Neural cell (in vitro differentiated cells): ENCODE data around the gene SLCO2A1.

ENCODE experiments used
- EP300 ChIP-seq: fragments of 450-650 bp; conservative IDR thresholded peaks from 2 replicates; pipeline ENCODE4 v1.6.1; 2014; ENCODE audit warnings: antibody characterized with exemption, mild to moderate bottlenecking, moderate library complexity; ENCODE audit not compliant: poor library complexity, severe bottlenecking
- RAD21 ChIP-seq: fragments of 450-650 bp; conservative IDR thresholded peaks from 2 replicates; pipeline ENCODE4 v1.6.1; 2014; ENCODE audit warnings: antibody characterized with exemption, mild to moderate bottlenecking, moderate library complexity
- TF ChIP-seq, protein P1 (sequence below): fragments of 450-650 bp; IDR thresholded peaks from 2 replicates; pipeline ENCODE4 v1.5.1; 2014; ENCODE audit warnings: antibody characterized with exemption, mild to moderate bottlenecking, moderate library complexity; ENCODE audit not compliant: poor library complexity, severe bottlenecking

DNA sequence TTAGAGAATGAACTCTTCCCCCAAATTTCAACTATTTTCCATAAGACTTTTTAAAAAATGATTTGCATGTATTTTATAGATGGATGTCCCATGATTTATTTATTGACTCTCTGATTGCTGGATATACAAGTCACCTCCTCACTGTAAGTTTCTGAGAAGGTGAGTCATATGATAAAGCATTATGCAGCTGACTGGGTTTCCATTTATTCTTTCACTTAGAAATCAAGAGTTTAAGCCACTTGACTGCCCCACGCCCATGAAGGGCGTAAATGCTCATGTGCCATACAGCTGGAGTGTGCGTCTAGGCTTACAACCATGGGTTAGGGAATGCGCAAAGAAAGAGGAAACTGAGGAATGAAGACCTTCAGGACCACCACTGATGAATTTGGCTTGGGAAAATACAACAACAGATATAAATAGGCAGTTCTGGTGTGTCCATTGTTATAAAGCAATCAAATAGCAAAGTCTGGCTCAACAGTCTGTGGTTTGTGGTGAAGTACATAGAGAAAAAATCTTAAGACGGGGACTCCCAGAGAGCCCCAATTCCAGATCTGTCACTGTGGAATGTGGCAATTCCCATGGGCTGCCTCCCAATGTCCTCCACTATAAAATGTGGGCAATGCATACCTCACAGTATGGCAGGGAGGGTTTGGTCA is 20.3 kb downstream of the SLCO2A1 start:
- TF ChIP-seq, protein P1, sequence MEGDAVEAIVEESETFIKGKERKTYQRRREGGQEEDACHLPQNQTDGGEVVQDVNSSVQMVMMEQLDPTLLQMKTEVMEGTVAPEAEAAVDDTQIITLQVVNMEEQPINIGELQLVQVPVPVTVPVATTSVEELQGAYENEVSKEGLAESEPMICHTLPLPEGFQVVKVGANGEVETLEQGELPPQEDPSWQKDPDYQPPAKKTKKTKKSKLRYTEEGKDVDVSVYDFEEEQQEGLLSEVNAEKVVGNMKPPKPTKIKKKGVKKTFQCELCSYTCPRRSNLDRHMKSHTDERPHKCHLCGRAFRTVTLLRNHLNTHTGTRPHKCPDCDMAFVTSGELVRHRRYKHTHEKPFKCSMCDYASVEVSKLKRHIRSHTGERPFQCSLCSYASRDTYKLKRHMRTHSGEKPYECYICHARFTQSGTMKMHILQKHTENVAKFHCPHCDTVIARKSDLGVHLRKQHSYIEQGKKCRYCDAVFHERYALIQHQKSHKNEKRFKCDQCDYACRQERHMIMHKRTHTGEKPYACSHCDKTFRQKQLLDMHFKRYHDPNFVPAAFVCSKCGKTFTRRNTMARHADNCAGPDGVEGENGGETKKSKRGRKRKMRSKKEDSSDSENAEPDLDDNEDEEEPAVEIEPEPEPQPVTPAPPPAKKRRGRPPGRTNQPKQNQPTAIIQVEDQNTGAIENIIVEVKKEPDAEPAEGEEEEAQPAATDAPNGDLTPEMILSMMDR: no peak
- no peak for TF ChIP-seq EP300
- TF ChIP-seq RAD21: no peak
